ENCODE results near the gene GPR15LG.
"Not testable (repeated sequence)": the region's sequence is repeated elsewhere in the genome, so short reads cannot be mapped to it uniquely, and the experiment has no call there.

DNA sequence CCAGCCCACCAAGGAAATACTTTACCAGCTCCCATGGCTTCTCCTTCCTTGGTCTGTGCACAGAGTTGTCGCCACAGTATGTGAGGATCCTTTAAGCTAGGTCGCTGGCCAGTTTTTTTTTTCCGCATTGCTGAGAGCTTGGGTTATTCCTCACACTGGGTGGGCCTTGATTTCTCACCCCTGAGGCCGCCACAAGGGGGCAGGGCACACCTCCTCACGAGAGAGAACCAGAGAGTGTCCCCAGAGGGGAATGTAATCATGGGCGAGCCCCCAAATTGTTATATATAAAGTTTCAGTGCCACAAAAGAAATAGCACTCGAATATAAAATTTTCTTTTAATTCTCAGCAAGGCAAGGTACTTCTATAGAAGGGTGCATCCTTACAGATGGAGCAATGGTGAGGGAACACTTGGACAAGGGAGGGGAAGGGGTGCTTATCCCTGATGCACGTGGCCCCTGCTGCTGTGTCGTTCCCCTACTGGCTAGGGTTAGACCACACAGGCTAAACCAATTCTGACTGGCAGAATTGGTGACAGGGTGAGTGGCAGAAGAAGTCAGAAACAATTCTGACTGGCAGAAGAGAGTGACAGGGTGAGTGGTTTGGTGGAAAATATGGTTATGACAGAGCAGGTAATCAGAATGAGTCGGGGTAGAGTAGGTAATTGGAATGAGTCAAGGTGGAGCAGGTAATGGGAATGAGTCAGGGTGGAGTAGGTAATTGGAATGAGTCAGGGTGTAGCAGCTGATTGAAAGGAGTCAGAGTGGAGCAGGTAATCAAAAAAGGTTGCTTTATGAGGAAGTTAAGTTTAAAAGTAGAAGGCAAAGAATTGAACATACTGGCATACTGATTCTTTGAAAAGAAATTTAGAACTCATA lies 47.5 kb upstream of the GPR15LG start:
- not testable (repeated sequence) for TF ChIP-seq POLR2AphosphoS5 (IDR thresholded peaks at IDR 0.05)
- TF ChIP-seq, protein P1, sequence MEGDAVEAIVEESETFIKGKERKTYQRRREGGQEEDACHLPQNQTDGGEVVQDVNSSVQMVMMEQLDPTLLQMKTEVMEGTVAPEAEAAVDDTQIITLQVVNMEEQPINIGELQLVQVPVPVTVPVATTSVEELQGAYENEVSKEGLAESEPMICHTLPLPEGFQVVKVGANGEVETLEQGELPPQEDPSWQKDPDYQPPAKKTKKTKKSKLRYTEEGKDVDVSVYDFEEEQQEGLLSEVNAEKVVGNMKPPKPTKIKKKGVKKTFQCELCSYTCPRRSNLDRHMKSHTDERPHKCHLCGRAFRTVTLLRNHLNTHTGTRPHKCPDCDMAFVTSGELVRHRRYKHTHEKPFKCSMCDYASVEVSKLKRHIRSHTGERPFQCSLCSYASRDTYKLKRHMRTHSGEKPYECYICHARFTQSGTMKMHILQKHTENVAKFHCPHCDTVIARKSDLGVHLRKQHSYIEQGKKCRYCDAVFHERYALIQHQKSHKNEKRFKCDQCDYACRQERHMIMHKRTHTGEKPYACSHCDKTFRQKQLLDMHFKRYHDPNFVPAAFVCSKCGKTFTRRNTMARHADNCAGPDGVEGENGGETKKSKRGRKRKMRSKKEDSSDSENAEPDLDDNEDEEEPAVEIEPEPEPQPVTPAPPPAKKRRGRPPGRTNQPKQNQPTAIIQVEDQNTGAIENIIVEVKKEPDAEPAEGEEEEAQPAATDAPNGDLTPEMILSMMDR (IDR thresholded peaks at IDR 0.05) = not testable (repeated sequence)

Data from suprapubic skin (tissue), 3 donors.